Ammon's horn (tissue), 1 donor: ENCODE results near the gene ADGRB3.

Source experiments
- DNase-seq: peaks from one replicate; pipeline ENCODE4 v3.0.0-alpha.2; 2016; ENCODE audit warnings: low spot score

ADGRB3 gene

GRCh38 chr6:68634726-68635411 is at the start of gene ADGRB3:
TSS of gene ADGRB3 (plus strand) at chr6:68635282. CDS start at chr6:68638676, 3,394 bp downstream.
- DNase-seq = peak; percentile 93

GRCh38 chr6:68593558-68593957 is 41.5 kb upstream of the ADGRB3 start:
- DNase-seq = no peak

GRCh38 chr6:68597642-68598041 is 37.4 kb upstream of the ADGRB3 start:
- no peak for DNase-seq

GRCh38 chr6:68615938-68616337 is 19.1 kb upstream of the ADGRB3 start:
- no peak for DNase-seq

GRCh38 chr6:68625998-68626397 is 9.1 kb upstream of the ADGRB3 start:
- no peak for DNase-seq

- DNase-seq = no peak
Observed at GRCh38 chr6:68628161-68628560, 6.9 kb upstream of the ADGRB3 start.

- peak; percentile 30 for DNase-seq
Observed at GRCh38 chr6:68632734-68633133, 2.3 kb upstream of the ADGRB3 start.

GRCh38 chr6:68633281-68633971 is 1.7 kb upstream of the ADGRB3 start:
- no peak for DNase-seq

- DNase-seq = peak; percentile 35
Observed at GRCh38 chr6:68633972-68634725, 933 bp upstream of the ADGRB3 start.

- DNase-seq = no peak
Observed at GRCh38 chr6:68635412-68635705, 277 bp downstream of the ADGRB3 start.

- peak; percentile 76 for DNase-seq
Observed at GRCh38 chr6:68635706-68636513, 828 bp downstream of the ADGRB3 start.

GRCh38 chr6:68636666-68637065 is 1.6 kb downstream of the ADGRB3 start:
- peak; percentile 40 for DNase-seq

GRCh38 chr6:68637071-68637470 is 2.0 kb downstream of the ADGRB3 start:
- DNase-seq = peak; percentile 33

GRCh38 chr6:68637782-68638181 is 2.7 kb downstream of the ADGRB3 start:
- no peak for DNase-seq

- DNase-seq = peak; percentile 72
Observed at GRCh38 chr6:68638230-68638900, 3.3 kb downstream of the ADGRB3 start.

GRCh38 chr6:68639211-68639610 is 4.1 kb downstream of the ADGRB3 start:
- peak; percentile 20 for DNase-seq

- DNase-seq = peak; percentile 48
Observed at GRCh38 chr6:68639826-68640490, 4.9 kb downstream of the ADGRB3 start.

- DNase-seq = peak; percentile 48
Observed at GRCh38 chr6:68640491-68640835, 5.4 kb downstream of the ADGRB3 start.

- no peak for DNase-seq
Observed at GRCh38 chr6:68641172-68641571, 6.1 kb downstream of the ADGRB3 start.

- no peak for DNase-seq
Observed at GRCh38 chr6:68642081-68642480, 7.0 kb downstream of the ADGRB3 start.

- no peak for DNase-seq
Observed at GRCh38 chr6:68642977-68643376, 7.9 kb downstream of the ADGRB3 start.
